ENCODE data around the gene PLXDC2.

PLXDC2 gene

GRCh38 chr10:20065814-20066213, 249.6 kb downstream of the PLXDC2 start:
- Histone ChIP-seq H3K27me3 (ENCODE audit: insufficient read depth, poor library complexity, severe bottlenecking) (no peaks in the 10 kb centered on the region), H3K36me3 (ENCODE audit: low read depth) (no peaks in the 10 kb centered on the region), H3K4me1 (ENCODE audit: insufficient read depth, poor library complexity, severe bottlenecking) (no peaks in the 10 kb centered on the region), H3K4me3 (ENCODE audit: severe bottlenecking) (no peak overlapping the region), H3K27ac (ENCODE audit: poor library complexity, severe bottlenecking) (no peak overlapping the region), H3K9me3 (ENCODE audit: severe bottlenecking) (no peaks in the 10 kb centered on the region)
- no peak for TF ChIP-seq CTCF (IDR thresholded peaks at IDR 0.05; ENCODE audit: poor library complexity, severe bottlenecking)
- no peak for DNase-seq (ENCODE audit: low spot score)
- no peak for ATAC-seq (ENCODE audit: low read depth)

- Histone ChIP-seq H3K9me3 (ENCODE audit: severe bottlenecking) (no peaks in the 10 kb centered on the region), H3K27ac (ENCODE audit: poor library complexity, severe bottlenecking) (no peak overlapping the region), H3K27me3 (ENCODE audit: insufficient read depth, poor library complexity, severe bottlenecking) (no peaks in the 10 kb centered on the region), H3K4me3 (ENCODE audit: severe bottlenecking) (no peak overlapping the region), H3K36me3 (ENCODE audit: low read depth) (no peaks in the 10 kb centered on the region), H3K4me1 (ENCODE audit: insufficient read depth, poor library complexity, severe bottlenecking) (no peaks in the 10 kb centered on the region)
- TF ChIP-seq CTCF (IDR thresholded peaks at IDR 0.05; ENCODE audit: poor library complexity, severe bottlenecking), result no peak
- no peak for DNase-seq (ENCODE audit: low spot score)
- ATAC-seq (ENCODE audit: low read depth), result no peak
Observed at GRCh38 chr10:20073167-20073566, 256.9 kb downstream of the PLXDC2 start.

- H3K9me3 ChIP-seq (ENCODE audit: severe bottlenecking), result no peaks in the 10 kb centered on the region
- no peaks in the 10 kb centered on the region for H3K4me1 ChIP-seq (ENCODE audit: insufficient read depth, poor library complexity, severe bottlenecking)
- no peak for DNase-seq (ENCODE audit: low spot score)
- H3K27me3 ChIP-seq (ENCODE audit: insufficient read depth, poor library complexity, severe bottlenecking), result no peaks in the 10 kb centered on the region
- no peaks in the 10 kb centered on the region for H3K36me3 ChIP-seq (ENCODE audit: low read depth)
- ATAC-seq (ENCODE audit: low read depth), result no peak
- H3K4me3 ChIP-seq (ENCODE audit: severe bottlenecking), result no peak overlapping the region
- no peak for TF ChIP-seq CTCF (IDR thresholded peaks at IDR 0.05; ENCODE audit: poor library complexity, severe bottlenecking)
- H3K27ac ChIP-seq (ENCODE audit: poor library complexity, severe bottlenecking), result no peak overlapping the region
Observed at GRCh38 chr10:20075713-20076112, 259.5 kb downstream of the PLXDC2 start.

GRCh38 chr10:20084451-20084850, 268.2 kb downstream of the PLXDC2 start:
- ATAC-seq (ENCODE audit: low read depth), result no peak
- Histone ChIP-seq H3K9me3 (ENCODE audit: severe bottlenecking) (no peaks in the 10 kb centered on the region), H3K4me1 (ENCODE audit: insufficient read depth, poor library complexity, severe bottlenecking) (no peaks in the 10 kb centered on the region), H3K27ac (ENCODE audit: poor library complexity, severe bottlenecking) (no peak overlapping the region), H3K27me3 (ENCODE audit: insufficient read depth, poor library complexity, severe bottlenecking) (no peaks in the 10 kb centered on the region), H3K4me3 (ENCODE audit: severe bottlenecking) (no peak overlapping the region), H3K36me3 (ENCODE audit: low read depth) (no peaks in the 10 kb centered on the region)
- no peak for DNase-seq (ENCODE audit: low spot score)
- no peak for TF ChIP-seq CTCF (IDR thresholded peaks at IDR 0.05; ENCODE audit: poor library complexity, severe bottlenecking)

GRCh38 chr10:20085115-20085514, 268.9 kb downstream of the PLXDC2 start:
- Histone ChIP-seq H3K9me3 (ENCODE audit: severe bottlenecking) (no peaks in the 10 kb centered on the region), H3K4me3 (ENCODE audit: severe bottlenecking) (no peak overlapping the region), H3K4me1 (ENCODE audit: insufficient read depth, poor library complexity, severe bottlenecking) (no peaks in the 10 kb centered on the region), H3K27ac (ENCODE audit: poor library complexity, severe bottlenecking) (no peak overlapping the region), H3K27me3 (ENCODE audit: insufficient read depth, poor library complexity, severe bottlenecking) (no peaks in the 10 kb centered on the region), H3K36me3 (ENCODE audit: low read depth) (no peaks in the 10 kb centered on the region)
- no peak for DNase-seq (ENCODE audit: low spot score)
- TF ChIP-seq CTCF (IDR thresholded peaks at IDR 0.05; ENCODE audit: poor library complexity, severe bottlenecking), result no peak
- no peak for ATAC-seq (ENCODE audit: low read depth)

Measured in RWPE2 (cell line).